Aorta (tissue), 4 donors: ENCODE data around the gene CPNE9. TPM values are rescaled to one million over a fixed set of nuclear protein-coding genes. Genes with fewer than 3 reads are reported as not detected.

Experiments used
- polyA plus RNA-seq, 2 donors: library from polyadenylated mRNA; stranded (reverse); fragments of 200-250 nt; gene quantifications; one replicate each; pipeline ENCODE4 v1.2.3, GENCODE V29; 2013
- total RNA-seq, 2 donors: library from RNA; stranded (reverse); fragmentation: NEBNext Ultra II Directional; extraction: Animal tissue kit (Norgen Biotek cat#: 25700); gene quantifications; one replicate each; pipeline ENCODE4 v1.2.1, GENCODE V29; 2021
- donor health status: healthy with polysubstance abuse.
- donor health status: Bipolar disorder and iron deficiency.
- donor health status: DM: no; HTN: no; CAD: no.
- donor health status: DM: yes; HTN: yes; CAD: no.

Gene CPNE9
- total and polyA plus RNA-seq, 4 donors: not detected

Other genes with a start within 250 kb of the CPNE9 start
- gene LHFPL4, start 150.0 kb upstream of the CPNE9 start, total RNA-seq: not detected
- gene LHFPL4, start 150.0 kb upstream of the CPNE9 start, polyA plus RNA-seq: under 1 TPM in 1 of 2 donors, not detected in 1; 0.03 TPM
- 10 to 100 TPM; 28.2 to 34.0 TPM for gene MTMR14, start 54.3 kb upstream of the CPNE9 start, total RNA-seq
- gene MTMR14, start 54.3 kb upstream of the CPNE9 start, polyA plus RNA-seq: 10 to 100 TPM; 12.0 to 34.8 TPM
- 10 to 100 TPM; 16.6 to 17.6 TPM for gene BRPF1, start 27.9 kb downstream of the CPNE9 start, total RNA-seq
- gene BRPF1, start 27.9 kb downstream of the CPNE9 start, polyA plus RNA-seq: 1 to 10 TPM; 4.1 to 6.6 TPM
- gene OGG1, start 46.1 kb downstream of the CPNE9 start, total RNA-seq: 10 to 100 TPM; 25.8 to 32.6 TPM
- gene OGG1, start 46.1 kb downstream of the CPNE9 start, polyA plus RNA-seq: 10 to 100 TPM; 15.7 to 25.9 TPM
- gene CAMK1, start 66.1 kb downstream of the CPNE9 start, total RNA-seq: 10 to 100 TPM; 31.4 to 40.2 TPM
- gene CAMK1, start 66.1 kb downstream of the CPNE9 start, polyA plus RNA-seq: 10 to 100 TPM; 24.7 to 58.0 TPM
- 10 to 100 TPM; 44.9 to 48.3 TPM for gene TADA3, start 88.6 kb downstream of the CPNE9 start, total RNA-seq
- 10 to 100 TPM; 50.4 to 52.0 TPM for gene TADA3, start 88.6 kb downstream of the CPNE9 start, polyA plus RNA-seq
- 100 to 1,000 TPM; 126 to 165 TPM for gene ARPC4, start 89.2 kb downstream of the CPNE9 start, total RNA-seq
- gene ARPC4, start 89.2 kb downstream of the CPNE9 start, polyA plus RNA-seq: 100 to 1,000 TPM in 1 of 2 donors, 10 to 100 TPM in 1; 98.4 to 165 TPM
- gene TTLL3, start 106.4 kb downstream of the CPNE9 start, total RNA-seq: 100 to 1,000 TPM in 1 of 2 donors, 10 to 100 TPM in 1; 40.3 to 108 TPM
- 100 to 1,000 TPM in 1 of 2 donors, 10 to 100 TPM in 1; 12.3 to 120 TPM for gene TTLL3, start 106.4 kb downstream of the CPNE9 start, polyA plus RNA-seq
- gene RPUSD3, start 140.2 kb downstream of the CPNE9 start, total RNA-seq: 10 to 100 TPM; 19.8 to 28.5 TPM
- gene RPUSD3, start 140.2 kb downstream of the CPNE9 start, polyA plus RNA-seq: 10 to 100 TPM; 17.2 to 27.8 TPM
- under 1 TPM in 1 of 2 donors, not detected in 1; 0.87 TPM for gene CIDEC, start 176.4 kb downstream of the CPNE9 start, total RNA-seq
- gene CIDEC, start 176.4 kb downstream of the CPNE9 start, polyA plus RNA-seq: 10 to 100 TPM in 1 of 2 donors, 1 to 10 TPM in 1; 1.1 to 75.3 TPM
- 10 to 100 TPM; 19.8 to 22.7 TPM for gene JAGN1, start 186.8 kb downstream of the CPNE9 start, total RNA-seq
- gene JAGN1, start 186.8 kb downstream of the CPNE9 start, polyA plus RNA-seq: 10 to 100 TPM; 26.0 to 34.1 TPM
- gene IL17RE, start 199.0 kb downstream of the CPNE9 start, total RNA-seq: 10 to 100 TPM; 11.0 to 13.7 TPM
- gene IL17RE, start 199.0 kb downstream of the CPNE9 start, polyA plus RNA-seq: 10 to 100 TPM in 1 of 2 donors, 1 to 10 TPM in 1; 7.0 to 14.5 TPM
- 10 to 100 TPM; 25.6 to 33.8 TPM for gene IL17RC, start 213.3 kb downstream of the CPNE9 start, total RNA-seq
- 100 to 1,000 TPM in 1 of 2 donors, 1 to 10 TPM in 1; 8.6 to 108 TPM for gene IL17RC, start 213.3 kb downstream of the CPNE9 start, polyA plus RNA-seq
- 10 to 100 TPM; 30.8 to 44.3 TPM for gene CRELD1, start 230.0 kb downstream of the CPNE9 start, total RNA-seq
- 10 to 100 TPM; 35.7 to 36.2 TPM for gene CRELD1, start 230.0 kb downstream of the CPNE9 start, polyA plus RNA-seq
- 1 to 10 TPM; 1.7 to 2.1 TPM for gene PRRT3, start 248.6 kb downstream of the CPNE9 start, total RNA-seq
- 1 to 10 TPM in 1 of 2 donors, under 1 TPM in 1; 0.25 to 2.4 TPM for gene PRRT3, start 248.6 kb downstream of the CPNE9 start, polyA plus RNA-seq